GF-D8 (cell line): Measurements from ENCODE around the gene CORO7.

Experiments
- DNase-seq: peaks from one replicate; lab custom pipeline; 2025; lab: John Stamatoyannopoulos, UW

CORO7 gene

DNA sequence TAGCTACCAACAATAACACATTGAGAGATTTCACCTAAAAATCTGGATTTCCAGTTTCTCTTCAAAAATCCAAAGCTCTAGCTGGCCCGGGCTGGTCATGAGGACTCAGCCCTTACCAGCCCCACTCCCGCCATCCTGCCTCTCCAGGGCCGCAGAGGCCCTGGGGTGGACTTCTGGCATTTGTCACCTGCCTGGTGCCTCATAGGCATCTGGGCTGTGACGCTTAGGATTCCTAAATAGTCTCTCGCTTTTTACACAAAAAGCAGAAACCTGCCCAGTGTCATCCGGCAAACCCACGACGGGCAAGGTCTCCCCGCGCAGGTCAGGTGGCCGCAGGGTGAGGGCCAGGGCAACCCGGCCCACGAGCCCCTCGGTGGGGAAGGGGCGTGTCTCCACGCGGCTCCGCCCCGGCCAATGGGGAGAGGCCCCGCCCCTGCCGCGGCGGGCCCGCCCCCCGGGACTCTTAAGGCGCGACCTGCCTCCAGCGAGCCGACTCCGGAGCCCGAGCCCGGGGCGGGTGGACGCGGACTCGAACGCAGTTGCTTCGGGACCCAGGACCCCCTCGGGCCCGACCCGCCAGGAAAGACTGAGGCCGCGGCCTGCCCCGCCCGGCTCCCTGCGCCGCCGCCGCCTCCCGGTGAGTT, 44.9 kb downstream of the CORO7 start, which contains the start of gene VASN:
VASN (plus strand) TSS at position 492 of the 644 bp plus-strand sequence. CDS start 9,030 bp downstream, outside the sequence.
- no peak for DNase-seq

DNA sequence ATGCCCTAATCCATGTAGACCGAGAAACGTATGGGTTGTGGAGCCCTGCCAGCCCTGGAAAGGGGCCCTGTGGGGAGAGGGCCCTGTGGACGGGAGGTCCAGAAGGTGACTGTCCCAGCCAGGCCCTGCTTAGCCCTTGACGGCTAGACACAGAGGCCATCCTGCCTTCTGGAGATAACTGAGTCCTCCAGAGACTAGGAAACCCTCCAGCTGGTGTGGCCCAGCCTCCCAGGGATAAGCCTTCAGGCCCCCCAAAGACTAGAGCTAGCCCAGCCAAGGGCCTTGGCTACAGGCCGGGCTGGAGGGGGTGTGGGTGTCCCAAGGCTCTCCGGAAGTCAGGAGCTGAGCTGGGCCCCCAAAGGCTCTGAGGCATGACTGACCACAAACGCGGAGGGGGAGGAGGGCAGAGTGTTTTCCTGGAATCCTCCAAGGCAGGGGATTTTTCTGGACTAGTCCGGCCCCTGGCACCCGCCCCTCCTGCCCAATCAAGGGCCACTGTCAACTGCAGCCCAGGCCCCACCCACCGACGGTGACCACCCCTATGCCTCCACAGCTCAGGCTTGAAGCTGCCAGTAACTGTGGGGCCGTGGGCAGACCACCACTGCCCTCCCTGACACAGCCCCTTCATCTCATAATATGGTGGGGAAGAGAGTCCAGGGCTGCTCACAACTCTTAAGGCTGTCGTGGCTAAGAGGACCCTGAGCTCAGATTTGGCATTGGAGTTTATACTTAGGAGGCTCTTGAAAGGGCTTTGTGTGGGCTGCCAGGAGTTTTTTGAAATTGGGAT, 45.6 kb downstream of the CORO7 start:
- DNase-seq = no peak

DNA sequence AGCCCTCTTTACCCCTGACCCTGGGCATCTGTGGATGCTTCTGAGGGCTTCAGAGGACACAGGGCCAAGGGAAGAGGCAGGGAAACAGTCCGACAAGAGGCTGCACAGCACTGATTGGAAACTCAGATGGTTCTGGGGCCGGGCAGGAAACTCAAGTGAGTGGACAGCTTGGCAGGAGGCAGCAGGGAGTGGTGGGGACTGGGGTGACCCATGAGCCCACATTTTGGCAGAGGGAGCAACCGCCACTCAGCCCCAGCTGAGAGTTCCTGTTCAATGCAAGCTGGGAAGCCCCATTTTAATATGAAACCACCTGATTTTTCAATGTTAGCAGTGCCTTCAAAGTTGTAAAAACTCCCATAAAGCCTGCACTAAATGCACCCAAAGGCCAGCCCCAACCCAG, 46.2 kb downstream of the CORO7 start:
- no peak for DNase-seq

GRCh38 chr16:4369007-4369733, 47.2 kb downstream of the CORO7 start:
- DNase-seq = no peak

DNA sequence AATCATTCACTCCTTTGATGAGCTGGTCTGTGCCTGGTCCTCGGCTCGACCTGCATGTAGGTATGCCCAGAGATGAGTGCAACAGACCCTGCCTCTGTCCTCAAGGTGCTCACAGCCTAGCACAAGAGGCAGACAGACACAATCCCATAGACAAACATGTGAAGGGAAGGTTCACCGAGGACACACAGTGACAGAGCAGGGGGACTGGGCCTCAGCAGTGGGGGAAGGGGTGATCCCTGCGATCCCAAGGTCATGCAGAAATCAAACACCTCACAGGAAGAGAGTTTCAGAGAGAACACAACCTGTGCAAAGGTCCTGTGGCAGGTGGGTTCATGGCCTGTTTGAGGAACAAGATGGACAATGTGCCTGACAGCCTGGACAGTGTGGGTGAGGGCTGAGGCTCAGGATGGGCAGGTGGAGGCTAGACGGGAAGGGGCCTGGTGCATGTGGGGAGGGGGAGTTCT, 49.0 kb downstream of the CORO7 start:
- no peak for DNase-seq

DNA sequence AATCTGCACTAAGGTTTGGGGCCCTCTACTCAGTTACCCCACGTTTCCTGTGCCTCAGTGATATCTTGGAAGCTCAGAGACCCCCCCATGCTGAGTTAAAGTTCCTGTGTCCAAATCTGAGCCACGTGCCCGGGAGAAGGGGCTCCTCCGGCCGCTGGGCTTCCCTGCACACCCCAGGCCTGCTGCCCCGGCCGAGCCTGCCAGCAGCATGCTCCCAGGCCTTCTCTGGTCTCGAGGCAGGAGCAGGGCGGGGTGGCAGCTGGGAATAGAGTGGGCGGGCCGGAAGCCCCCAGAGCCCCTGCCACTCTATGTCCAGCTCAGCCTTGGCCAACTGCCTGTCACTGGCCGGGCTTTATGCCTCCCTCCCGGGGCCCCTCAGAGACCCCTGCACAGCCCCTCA, 50.4 kb downstream of the CORO7 start:
- no peak for DNase-seq

- no peak for DNase-seq
These were observed 50.8 kb downstream of the CORO7 start for GRCh38 chr16:4365615-4366014.

DNA sequence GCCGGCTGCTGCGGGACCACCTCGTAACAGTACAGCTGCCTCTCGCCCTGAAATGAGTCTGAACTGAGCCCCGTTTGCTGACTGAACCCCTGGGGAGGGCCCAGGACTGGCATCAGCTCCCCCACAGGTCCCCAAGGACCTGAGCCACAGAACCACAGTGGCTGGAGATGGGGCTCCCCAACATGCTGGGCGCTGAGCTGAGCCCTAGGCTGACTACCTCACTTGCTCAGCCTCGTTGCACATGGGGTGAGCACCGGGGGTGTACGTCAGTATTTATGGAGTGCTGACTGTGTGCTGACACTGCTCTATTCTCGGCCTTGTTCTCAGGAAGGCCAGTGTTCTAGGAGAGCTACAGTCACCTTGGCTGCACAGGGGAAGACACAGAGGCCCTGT, 51.4 kb downstream of the CORO7 start:
- DNase-seq = no peak

- no peak for DNase-seq
These were observed 52.0 kb downstream of the CORO7 start for GRCh38 chr16:4364196-4365013.

DNA sequence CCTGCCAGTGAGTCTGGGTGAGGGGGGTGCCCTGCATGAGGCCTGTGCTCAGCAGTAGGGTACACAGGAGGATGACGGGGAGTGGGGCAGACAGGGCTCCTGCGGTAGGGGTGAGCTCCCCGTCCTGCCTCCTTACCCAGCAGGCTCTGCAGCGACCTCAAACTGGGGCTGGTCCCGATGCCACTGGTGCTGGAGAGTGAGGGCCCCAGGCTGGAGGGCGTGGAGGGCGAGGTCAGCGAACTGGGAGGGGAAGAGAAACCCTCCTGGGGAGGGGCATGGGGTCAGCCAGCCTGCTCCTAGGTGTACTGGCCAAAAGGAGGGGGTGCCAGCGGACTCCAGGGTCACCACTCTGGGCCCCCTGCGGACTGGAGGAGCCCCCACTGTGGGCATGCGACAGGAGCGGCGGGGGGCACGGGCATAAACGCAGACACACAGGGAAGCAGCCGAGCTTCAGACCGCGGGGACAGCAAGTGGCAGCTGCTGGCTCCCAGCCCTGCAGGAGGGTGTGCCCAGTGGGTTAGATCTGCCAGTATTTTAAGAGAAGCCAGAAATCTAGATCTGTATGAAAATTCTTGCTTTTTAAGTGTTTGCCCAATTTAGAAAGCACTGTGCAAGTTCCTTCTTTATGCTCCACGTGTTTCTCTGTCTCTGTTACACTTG, 53.8 kb downstream of the CORO7 start:
- DNase-seq = no peak

DNA sequence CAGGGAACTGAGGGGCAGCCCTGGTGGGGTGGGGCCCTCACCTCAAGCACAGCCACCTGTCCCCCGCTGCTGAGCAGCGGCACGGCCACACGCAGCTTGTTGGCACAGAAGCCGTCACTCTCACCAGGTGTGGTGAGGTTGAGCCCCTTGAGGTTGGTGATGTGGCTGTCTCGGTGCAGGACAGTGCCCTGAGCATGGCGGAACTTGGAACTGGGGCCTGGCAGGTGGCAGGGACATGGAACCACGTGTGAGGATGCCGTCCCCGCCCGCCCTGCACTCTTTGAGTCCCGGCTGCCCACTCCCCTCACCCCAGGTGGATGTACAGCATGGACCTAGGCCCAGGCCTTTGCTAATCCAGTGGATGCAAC, 54.5 kb downstream of the CORO7 start:
- DNase-seq = no peak

DNA sequence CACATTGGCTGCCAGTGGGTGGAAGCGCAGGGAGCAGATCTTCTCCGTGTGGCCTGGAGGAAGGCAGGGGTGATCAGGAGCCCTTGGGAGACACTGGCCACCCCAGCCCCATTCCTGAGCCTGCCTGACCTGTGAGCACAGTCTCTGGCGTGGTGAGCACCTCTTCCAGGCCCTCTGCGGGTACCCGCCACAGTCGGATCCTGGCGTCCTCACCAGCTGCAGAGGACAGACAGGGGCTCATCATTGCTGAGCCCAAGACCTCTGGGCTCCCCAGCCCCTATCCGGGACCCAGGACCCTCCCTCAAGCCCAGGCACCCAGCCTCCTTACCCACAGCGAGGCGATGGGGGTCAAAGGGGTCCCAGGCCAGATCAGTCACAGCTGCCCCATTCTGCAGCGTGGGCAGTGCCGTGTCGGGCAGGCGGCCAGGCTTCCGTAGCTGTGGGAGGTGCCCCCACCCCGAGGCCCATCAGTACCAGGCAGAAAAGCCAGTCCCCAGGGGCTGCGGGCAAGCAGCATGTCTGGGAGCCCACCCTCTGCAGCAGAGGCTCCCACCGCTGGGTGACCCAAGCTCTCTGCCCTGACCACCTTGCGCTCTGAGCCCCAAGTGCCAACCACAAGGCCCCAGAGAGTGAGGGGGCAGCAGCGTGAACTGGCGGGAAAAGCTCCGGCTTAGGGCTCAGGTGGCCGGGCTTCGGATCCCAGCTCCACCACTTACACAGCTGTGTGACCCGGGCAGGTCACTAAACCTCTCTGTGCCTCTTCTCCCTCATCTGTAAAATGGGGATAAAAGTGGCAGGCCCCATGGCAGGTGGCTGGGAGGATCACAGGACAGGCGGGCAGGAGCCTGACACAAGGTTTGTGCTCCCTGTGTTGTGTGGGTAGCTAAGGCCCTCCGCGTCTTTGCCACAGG, 55.1 kb downstream of the CORO7 start:
- DNase-seq = no peak

- DNase-seq = no peak
These were observed 55.8 kb downstream of the CORO7 start for GRCh38 chr16:4360538-4361021.

- no peak for DNase-seq
These were observed 56.5 kb downstream of the CORO7 start for GRCh38 chr16:4359914-4360313.

GRCh38 chr16:4358831-4359561, 57.4 kb downstream of the CORO7 start:
- DNase-seq = no peak

- DNase-seq = no peak
These were observed 58.2 kb downstream of the CORO7 start for GRCh38 chr16:4358236-4358635.

- DNase-seq = no peak
These were observed 59.6 kb downstream of the CORO7 start for GRCh38 chr16:4356820-4357219.

GRCh38 chr16:4354512-4355409, 61.6 kb downstream of the CORO7 start:
- DNase-seq = no peak
